Activated naive CD4-positive, alpha-beta T cell treated with anti-CD3 and anti-CD28 coated beads, Interleukin-2, amount 10 ng/mL, durations not matched to agents 7 days and 5 days (primary cell): ENCODE data around the gene RBM19.
"Not testable (repeated sequence)": the region's sequence is repeated elsewhere in the genome, so short reads cannot be mapped to it uniquely, and the experiment has no call there.

Source experiments
- CTCF ChIA-PET: fragments of 350-600 bp; sonication (Branson Sonifier 250); formaldehyde crosslinking; loops from one replicate; lab custom pipeline; 2021; ENCODE audit warnings: antibody characterized with exemption; lab: Charles Lee
- DNase-seq: peaks from one replicate; pipeline ENCODE4 v3.0.0-alpha.2; 2020
- H3K27ac Mint-ChIP-seq: one replicate; pipeline ENCODE4 v1.8.0; 2021; ENCODE audit warnings: mild to moderate bottlenecking, moderate library complexity, mixed read lengths
- H3K27me3 Mint-ChIP-seq: one replicate; pipeline ENCODE4 v1.8.0; 2021; ENCODE audit warnings: mild to moderate bottlenecking, mixed read lengths
- H3K36me3 Mint-ChIP-seq: one replicate; pipeline ENCODE4 v1.8.0; 2021; ENCODE audit warnings: mixed read lengths
- H3K4me1 Mint-ChIP-seq: one replicate; pipeline ENCODE4 v1.8.0; 2021; ENCODE audit warnings: mixed read lengths
- H3K4me3 Mint-ChIP-seq: one replicate; pipeline ENCODE4 v1.8.0; 2021; ENCODE audit warnings: mild to moderate bottlenecking, moderate library complexity, mixed read lengths
- H3K9me3 Mint-ChIP-seq: one replicate; pipeline ENCODE4 v1.8.0; 2021; ENCODE audit warnings: mixed read lengths

RBM19 gene

GRCh38 chr12:113823016-113823415 lies 143.1 kb downstream of the RBM19 start:
- CTCF ChIA-PET = no interaction called here
- Mint-ChIP-seq H3K27ac (no peak overlapping the region), H3K27me3 (no peaks in the 10 kb centered on the region), H3K4me3 (no peak overlapping the region), H3K9me3 (no peaks in the 10 kb centered on the region), H3K4me1 (no peaks in the 10 kb centered on the region), H3K36me3 (no peaks in the 10 kb centered on the region)
- DNase-seq = no peak

DNA sequence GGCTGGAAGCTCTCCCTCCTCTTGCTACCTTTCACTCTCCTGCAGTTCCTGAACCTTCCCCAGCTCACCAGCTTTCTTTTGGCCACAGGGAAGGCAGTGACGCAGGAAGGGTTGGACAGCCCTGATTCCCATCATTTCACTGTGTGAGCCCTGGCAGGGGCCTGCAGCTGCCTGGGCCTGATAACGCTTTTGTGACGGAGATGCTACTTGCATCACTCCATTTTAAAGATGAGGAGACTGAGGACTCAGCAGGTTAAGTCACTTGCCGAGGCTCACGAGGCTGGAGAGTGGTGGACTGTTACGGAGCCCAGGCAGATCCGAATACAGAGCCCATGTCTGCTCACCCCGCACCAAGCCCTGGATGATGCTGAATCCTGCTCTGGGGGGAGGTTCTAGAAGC lies 145.3 kb downstream of the RBM19 start:
- no peak for DNase-seq
- H3K4me3 Mint-ChIP-seq = no peak overlapping the region
- H3K27ac Mint-ChIP-seq = no peak overlapping the region
- no peaks in the 10 kb centered on the region for H3K4me1 Mint-ChIP-seq
- no peaks in the 10 kb centered on the region for H3K27me3 Mint-ChIP-seq
- H3K9me3 Mint-ChIP-seq = no peaks in the 10 kb centered on the region
- CTCF ChIA-PET = no interaction called here
- H3K36me3 Mint-ChIP-seq = no peaks in the 10 kb centered on the region

DNA sequence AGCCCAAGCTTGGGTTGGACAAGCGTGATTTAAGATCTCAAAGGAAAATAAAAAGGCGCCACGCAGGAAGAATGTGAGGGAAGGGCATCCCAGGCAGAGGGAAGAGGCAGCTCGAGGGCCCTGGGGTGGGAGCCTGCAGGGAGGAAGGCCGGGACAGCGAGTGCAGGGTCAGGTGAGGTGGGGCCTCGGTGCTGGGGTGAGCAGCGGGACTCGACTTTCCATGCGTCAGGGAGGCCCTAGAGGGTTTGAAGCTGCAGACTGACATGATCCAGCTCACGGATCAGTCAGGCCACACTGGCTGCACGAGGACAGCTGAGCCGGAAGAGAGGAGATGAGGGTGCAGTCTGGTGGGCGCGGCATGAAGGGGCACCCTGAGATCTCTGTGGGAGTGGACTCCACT lies 145.8 kb downstream of the RBM19 start:
- no peak overlapping the region for H3K4me3 Mint-ChIP-seq
- no peak for DNase-seq
- CTCF ChIA-PET = no interaction called here
- H3K36me3 Mint-ChIP-seq = peaks cover 4% of the 10 kb centered on the region
- no peaks in the 10 kb centered on the region for H3K9me3 Mint-ChIP-seq
- no peaks in the 10 kb centered on the region for H3K4me1 Mint-ChIP-seq
- H3K27me3 Mint-ChIP-seq = no peaks in the 10 kb centered on the region
- no peak overlapping the region for H3K27ac Mint-ChIP-seq

DNA sequence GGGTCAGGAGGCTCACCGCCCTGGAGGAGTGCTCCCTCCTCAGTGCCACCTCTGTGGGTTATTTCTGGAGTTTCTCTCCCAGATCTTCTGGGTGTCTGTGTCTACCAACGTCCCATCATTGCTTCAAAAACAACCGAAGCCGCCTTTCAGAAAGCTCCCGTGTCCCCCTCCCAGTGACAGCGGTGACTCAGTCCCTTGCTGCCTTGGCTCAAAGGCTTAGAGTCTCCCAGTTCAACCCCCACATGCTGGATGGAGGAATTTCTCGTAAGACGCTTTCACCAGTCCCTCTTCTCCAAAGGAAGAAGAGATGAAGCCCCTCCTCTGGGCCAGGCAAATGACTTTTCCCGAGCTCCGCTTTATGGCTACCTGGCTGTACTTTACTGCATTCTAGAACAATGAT lies 146.6 kb downstream of the RBM19 start:
- Mint-ChIP-seq H3K9me3 (no peaks in the 10 kb centered on the region), H3K27me3 (no peaks in the 10 kb centered on the region), H3K27ac (no peak overlapping the region), H3K4me3 (no peak overlapping the region), H3K4me1 (no peaks in the 10 kb centered on the region), H3K36me3 (peaks cover 4% of the 10 kb centered on the region)
- no peak for DNase-seq
- CTCF ChIA-PET = no interaction called here

GRCh38 chr12:113818833-113819232 lies 147.3 kb downstream of the RBM19 start:
- no peaks in the 10 kb centered on the region for H3K27me3 Mint-ChIP-seq
- H3K4me1 Mint-ChIP-seq = no peaks in the 10 kb centered on the region
- H3K27ac Mint-ChIP-seq = no peak overlapping the region
- no peak for DNase-seq
- CTCF ChIA-PET = interaction anchor here (0.6 kb wide), 1 partner anchor 275 kb away, joined by 3 read pairs; no protein-coding TSS in a partner anchor
- H3K4me3 Mint-ChIP-seq = no peak overlapping the region
- H3K36me3 Mint-ChIP-seq = peaks cover 4% of the 10 kb centered on the region
- H3K9me3 Mint-ChIP-seq = no peaks in the 10 kb centered on the region

DNA sequence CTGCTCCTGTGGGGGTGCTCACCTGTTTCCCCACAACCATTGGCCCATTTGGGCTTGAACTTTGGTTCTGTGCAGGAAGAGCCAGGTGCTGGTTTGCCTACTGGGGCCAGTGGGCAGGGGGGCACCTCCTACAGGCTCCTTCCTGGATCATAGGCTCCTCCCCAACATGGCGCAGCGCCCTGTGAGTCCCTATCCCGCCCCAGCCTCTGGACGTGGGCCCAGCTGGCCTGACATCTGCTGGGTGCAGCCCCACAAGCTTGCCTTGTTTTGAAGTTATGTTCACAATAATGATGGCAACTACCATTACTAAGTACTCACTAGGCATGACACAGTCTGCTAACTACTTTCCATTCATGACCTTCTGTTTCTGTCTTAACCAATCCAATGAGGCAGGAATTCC lies 147.8 kb downstream of the RBM19 start:
- Mint-ChIP-seq H3K27me3 (no peaks in the 10 kb centered on the region), H3K4me1 (no peaks in the 10 kb centered on the region), H3K4me3 (no peak overlapping the region), H3K36me3 (peaks cover 4% of the 10 kb centered on the region), H3K9me3 (no peaks in the 10 kb centered on the region), H3K27ac (no peak overlapping the region)
- DNase-seq = no peak
- CTCF ChIA-PET = interaction anchor here (0.6 kb wide), 1 partner anchor 274 kb away, joined by 3 read pairs; no protein-coding TSS in a partner anchor

DNA sequence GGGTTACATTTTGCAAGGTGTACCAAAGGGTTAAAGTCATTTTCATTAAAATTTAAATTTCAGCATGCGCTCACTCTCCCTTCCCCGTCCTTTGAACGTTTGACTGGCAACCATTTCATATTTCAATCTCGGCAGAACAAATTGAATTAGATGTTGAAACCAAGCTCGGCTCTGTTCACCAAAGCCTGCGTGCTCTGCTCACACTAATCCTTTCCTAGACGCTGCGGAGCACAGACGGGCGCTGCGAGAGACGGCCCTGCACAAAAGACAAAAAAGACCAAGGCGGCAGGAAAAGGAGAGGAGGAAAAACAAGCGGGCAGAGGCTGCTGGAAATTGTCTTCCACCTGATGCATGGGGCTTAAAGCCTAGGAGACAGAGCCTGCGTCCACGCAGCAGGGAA lies 149.3 kb downstream of the RBM19 start:
- no peak for DNase-seq
- H3K4me3 Mint-ChIP-seq = no peak overlapping the region
- no peaks in the 10 kb centered on the region for H3K27me3 Mint-ChIP-seq
- H3K36me3 Mint-ChIP-seq = peaks cover 4% of the 10 kb centered on the region
- H3K9me3 Mint-ChIP-seq = no peaks in the 10 kb centered on the region
- H3K4me1 Mint-ChIP-seq = no peaks in the 10 kb centered on the region
- H3K27ac Mint-ChIP-seq = no peak overlapping the region
- CTCF ChIA-PET = no interaction called here

GRCh38 chr12:113815031-113815430 lies 151.1 kb downstream of the RBM19 start:
- H3K27ac Mint-ChIP-seq = no peak overlapping the region
- H3K36me3 Mint-ChIP-seq = peaks cover 4% of the 10 kb centered on the region
- H3K4me3 Mint-ChIP-seq = no peak overlapping the region
- no peaks in the 10 kb centered on the region for H3K27me3 Mint-ChIP-seq
- DNase-seq = no peak
- CTCF ChIA-PET = interaction anchor here (0.6 kb wide), 1 partner anchor 433 kb away, joined by 3 read pairs; no protein-coding TSS in a partner anchor
- H3K4me1 Mint-ChIP-seq = no peaks in the 10 kb centered on the region
- H3K9me3 Mint-ChIP-seq = peaks cover 4% of the 10 kb centered on the region

GRCh38 chr12:113813229-113813541 lies 152.9 kb downstream of the RBM19 start:
- Mint-ChIP-seq H3K36me3 (peaks cover 4% of the 10 kb centered on the region), H3K4me3 (no peak overlapping the region), H3K9me3 (peaks cover 4% of the 10 kb centered on the region), H3K27ac (no peak overlapping the region), H3K27me3 (no peaks in the 10 kb centered on the region), H3K4me1 (no peaks in the 10 kb centered on the region)
- no peak for DNase-seq
- CTCF ChIA-PET = no interaction called here

DNA sequence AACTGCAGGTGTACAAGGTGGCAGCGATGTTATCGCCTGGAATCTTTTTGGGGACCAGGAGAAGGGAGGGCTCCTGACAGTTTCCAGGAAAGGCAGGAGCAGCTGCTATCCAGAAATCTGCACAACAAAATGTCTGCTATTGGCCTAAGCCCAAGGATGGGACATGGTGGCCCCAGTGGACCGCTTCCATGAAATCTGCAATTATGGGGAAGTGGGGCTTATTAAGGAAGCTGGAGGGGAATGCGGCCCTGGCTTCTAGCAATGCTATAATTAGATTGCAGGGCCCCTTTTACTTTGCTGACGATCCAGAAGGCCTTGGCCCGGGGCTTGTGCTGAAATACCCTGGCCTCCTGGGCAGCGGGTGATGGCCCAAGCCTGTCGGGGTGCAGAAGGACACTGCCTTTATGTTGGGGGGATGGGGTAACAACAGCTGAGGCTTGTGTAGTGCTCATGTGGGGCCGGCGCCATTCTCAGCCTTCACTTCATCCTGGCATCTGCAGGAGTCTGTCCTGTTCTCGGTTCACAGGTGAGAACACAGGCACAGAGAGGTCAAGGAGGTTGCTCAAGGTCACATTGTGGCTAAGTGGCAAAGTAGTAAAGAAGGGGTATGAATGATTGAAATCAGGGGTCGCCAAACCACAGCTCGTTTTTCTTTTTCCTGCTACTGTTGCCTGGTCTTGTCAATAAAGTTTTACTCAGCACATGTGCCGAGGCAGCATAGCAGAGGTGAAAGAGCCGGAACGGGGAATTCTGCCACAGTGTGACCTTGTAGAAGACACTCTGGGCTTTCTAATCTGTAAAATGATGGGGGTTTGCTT lies 153.5 kb downstream of the RBM19 start:
- CTCF ChIA-PET = no interaction called here
- no peak overlapping the region for H3K4me3 Mint-ChIP-seq
- no peak overlapping the region for H3K27ac Mint-ChIP-seq
- peaks cover 4% of the 10 kb centered on the region for H3K9me3 Mint-ChIP-seq
- no peak for DNase-seq
- peaks cover 4% of the 10 kb centered on the region for H3K36me3 Mint-ChIP-seq
- H3K27me3 Mint-ChIP-seq = no peaks in the 10 kb centered on the region
- no peaks in the 10 kb centered on the region for H3K4me1 Mint-ChIP-seq

DNA sequence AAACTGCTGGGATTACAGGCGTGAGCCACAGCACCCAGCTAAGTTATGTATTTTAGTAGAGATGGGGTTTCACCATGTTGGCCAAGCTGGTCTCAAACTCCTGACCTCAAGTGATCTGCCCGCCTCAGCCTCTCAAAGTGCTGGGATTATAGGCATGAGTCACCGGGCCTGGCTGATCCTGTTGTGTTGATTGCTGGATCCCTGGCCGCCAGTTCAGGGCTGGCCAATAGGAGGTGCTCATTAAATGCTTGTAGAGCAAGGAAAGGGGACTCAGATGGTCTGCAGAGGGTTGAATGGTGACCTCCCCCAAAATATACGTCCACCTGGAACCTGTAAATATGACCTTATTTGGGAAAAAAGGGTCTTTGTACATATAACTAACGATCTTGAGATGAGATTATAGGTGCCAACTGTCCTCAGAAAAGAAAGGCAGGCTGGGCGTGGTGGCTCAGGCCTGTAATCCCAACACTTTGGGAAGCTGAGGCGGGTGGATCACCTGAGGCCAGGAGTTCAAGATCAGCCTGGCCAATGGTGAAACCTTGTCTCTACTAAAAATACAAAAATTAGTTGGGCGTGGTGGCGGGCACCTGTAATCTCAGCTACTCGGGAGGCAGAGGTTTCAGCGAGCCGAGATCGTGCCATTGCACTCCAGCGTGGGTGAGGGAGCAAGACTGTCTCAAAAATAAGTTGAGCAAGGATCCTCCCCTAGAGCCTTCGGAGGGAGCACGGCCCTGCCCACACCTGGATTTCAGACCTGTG lies 156.5 kb downstream of the RBM19 start:
- H3K27me3 Mint-ChIP-seq, H3K4me1 Mint-ChIP-seq, DNase-seq, H3K27ac Mint-ChIP-seq, H3K36me3 Mint-ChIP-seq, CTCF ChIA-PET, H3K4me3 Mint-ChIP-seq, H3K9me3 Mint-ChIP-seq: not testable (repeated sequence)

- Mint-ChIP-seq H3K27me3 (no peaks in the 10 kb centered on the region), H3K9me3 (peaks cover 9% of the 10 kb centered on the region), H3K4me3 (no peak overlapping the region), H3K4me1 (no peaks in the 10 kb centered on the region), H3K27ac (no peak overlapping the region), H3K36me3 (no peaks in the 10 kb centered on the region)
- CTCF ChIA-PET = no interaction called here
- no peak for DNase-seq
These were observed 157.8 kb downstream of the RBM19 start for GRCh38 chr12:113808095-113808951.

DNA sequence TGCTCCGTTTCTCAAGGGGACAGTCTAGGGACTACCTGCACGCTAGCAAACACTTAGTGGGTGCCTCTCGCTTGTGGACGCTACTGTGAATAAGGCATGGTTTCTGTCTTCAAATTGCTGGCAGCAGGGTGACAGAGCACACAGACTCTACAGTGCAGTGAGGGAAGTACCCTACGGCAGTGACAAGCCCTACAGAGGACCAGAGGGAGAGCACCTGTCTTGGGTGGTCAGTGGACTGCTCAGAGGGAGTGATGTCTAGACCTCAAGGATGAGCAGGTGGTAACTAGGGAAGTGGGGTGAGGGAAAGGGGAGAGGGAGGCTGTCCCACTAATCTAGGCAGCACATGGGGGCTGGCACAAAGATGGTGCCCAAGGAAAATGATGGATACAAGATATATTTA lies 160.5 kb downstream of the RBM19 start:
- H3K36me3 Mint-ChIP-seq = no peaks in the 10 kb centered on the region
- no peaks in the 10 kb centered on the region for H3K4me1 Mint-ChIP-seq

DNA sequence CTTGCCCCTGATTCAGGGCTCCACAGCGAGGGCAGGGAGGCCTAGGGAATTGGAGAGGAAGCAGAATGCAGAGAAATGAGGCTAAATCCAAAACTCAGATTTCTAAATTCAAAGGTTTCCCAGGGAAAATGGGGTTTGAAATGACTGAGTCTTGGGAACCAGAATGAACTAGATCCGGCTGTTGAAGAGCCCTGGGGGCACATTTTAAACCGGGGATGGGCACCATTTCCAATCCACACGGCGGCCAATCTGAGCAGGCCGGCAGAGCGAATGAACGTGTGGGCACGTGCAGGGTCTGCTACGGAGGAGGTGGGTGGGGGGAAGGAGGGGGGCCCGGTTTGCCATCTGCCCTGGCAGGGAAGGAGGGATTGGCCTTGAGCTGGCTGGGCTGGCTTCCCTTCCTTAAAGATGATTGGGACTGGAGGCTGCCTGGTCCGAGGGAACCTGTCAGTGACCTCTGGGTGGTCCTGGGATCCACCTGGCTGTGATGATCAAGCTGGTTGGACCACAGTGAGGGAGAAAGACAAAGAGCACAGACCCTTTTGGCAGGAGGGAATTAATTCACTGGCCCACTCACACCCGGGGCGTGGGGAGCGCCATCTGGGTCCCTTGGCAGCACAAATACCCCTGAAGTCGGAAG lies 161.0 kb downstream of the RBM19 start:
- Mint-ChIP-seq H3K27ac (no peak overlapping the region), H3K36me3 (no peaks in the 10 kb centered on the region), H3K27me3 (no peaks in the 10 kb centered on the region), H3K4me1 (no peaks in the 10 kb centered on the region), H3K4me3 (no peak overlapping the region), H3K9me3 (peaks cover 6% of the 10 kb centered on the region)
- no peak for DNase-seq
- CTCF ChIA-PET = no interaction called here

More for the DNA sequence above, 160.5 kb downstream of the RBM19 start:
- Mint-ChIP-seq H3K4me3 (no peak overlapping the region), H3K9me3 (peaks cover 9% of the 10 kb centered on the region), H3K27me3 (no peaks in the 10 kb centered on the region), H3K27ac (no peak overlapping the region)
- no peak for DNase-seq
- CTCF ChIA-PET = no interaction called here
